Stimulated activated CD8-positive, alpha-beta memory T cell treated with anti-CD3 and anti-CD28 coated beads, Interleukin-12 subunit alpha, Interleukin-12 subunit beta, amount 100 ng/mL, for 4 hours (primary cell): ENCODE data around the gene MDFI.
"Not testable (repeated sequence)": the region's sequence is repeated elsewhere in the genome, so short reads cannot be mapped to it uniquely, and the experiment has no call there.

ENCODE experiments used
- DNase-seq: peaks from one replicate; pipeline ENCODE4 v3.0.0-alpha.2; 2020; ENCODE audit warnings: low read depth

Gene MDFI

DNA sequence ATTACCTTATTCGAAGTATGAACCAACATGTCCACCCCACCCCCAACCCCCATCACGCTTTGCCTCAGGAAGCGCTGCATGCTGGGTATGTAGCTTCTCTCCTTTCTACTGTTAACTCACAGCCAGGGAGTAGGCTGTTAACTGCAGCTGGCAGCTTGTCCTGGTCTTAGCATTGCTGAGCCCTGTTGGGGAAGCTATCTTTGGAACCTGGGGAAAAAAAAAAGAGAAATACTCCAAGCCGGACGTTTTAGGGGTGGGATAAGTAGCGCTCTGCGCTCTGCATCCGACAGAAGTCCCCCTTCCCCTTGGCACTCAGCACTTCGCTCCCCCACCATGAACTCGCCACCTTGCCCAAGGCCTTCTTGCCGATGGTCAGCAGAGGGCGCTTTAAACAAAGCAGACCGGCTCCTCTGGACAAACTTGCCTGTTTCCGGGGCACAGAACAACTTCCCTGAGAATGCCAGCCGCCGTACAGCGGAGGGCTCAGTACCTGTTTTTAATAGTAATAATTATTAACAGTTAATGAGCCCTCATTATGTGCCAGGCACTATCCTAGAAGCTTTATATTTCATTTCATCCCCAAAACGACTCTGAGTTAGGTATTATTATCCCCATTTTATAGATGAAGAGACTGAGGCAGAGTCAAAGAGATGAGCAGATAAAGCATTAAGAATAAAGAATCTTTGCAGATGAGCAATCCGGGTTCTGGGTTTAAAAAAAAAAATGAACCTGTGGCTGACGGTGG, 35.2 kb upstream of the MDFI start:
- peak; percentile 39 for DNase-seq

GRCh38 chr6:41604006-41604405, 34.3 kb upstream of the MDFI start:
- DNase-seq = no peak

DNA sequence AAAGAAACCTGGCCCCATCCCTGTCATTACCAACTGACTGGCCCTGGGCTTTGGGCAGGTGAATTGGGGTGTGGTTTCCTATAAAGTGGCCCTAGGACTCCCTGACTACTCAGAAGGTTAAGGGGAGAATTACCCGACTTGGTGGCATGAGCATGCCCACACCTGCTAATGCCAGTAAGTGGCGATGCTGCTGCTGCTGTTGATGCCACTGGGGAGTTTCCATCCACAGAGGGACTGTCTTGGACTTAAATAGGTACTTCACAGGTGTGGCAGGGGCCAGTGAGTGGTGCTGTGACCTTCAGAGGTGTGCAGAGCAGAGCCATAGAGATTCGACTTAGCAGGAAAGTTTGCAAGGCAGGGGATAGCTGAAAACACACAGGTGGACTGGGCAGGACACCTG, 32.6 kb upstream of the MDFI start:
- no peak for DNase-seq

DNA sequence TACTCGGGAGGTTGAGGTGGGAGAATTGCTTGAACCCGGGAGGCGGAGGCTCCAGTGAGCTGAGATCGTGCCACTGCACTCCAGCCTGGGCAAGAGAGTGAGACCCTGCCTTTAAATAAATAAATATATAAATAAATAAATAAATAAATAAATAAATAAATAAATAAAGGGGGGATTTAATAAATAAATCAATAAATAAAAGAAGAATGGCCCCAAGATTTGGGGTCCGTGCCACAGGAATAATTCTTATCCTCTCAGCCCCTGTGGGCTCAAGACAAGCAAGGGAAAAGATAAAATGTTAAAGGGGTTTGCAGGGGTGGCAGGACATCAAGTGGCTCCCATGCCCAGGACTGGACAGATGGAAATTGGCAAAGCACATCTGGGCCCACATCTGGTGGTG, 31.2 kb upstream of the MDFI start:
- DNase-seq = no peak

- no peak for DNase-seq
These were observed 30.5 kb upstream of the MDFI start for GRCh38 chr6:41607736-41608135.

DNA sequence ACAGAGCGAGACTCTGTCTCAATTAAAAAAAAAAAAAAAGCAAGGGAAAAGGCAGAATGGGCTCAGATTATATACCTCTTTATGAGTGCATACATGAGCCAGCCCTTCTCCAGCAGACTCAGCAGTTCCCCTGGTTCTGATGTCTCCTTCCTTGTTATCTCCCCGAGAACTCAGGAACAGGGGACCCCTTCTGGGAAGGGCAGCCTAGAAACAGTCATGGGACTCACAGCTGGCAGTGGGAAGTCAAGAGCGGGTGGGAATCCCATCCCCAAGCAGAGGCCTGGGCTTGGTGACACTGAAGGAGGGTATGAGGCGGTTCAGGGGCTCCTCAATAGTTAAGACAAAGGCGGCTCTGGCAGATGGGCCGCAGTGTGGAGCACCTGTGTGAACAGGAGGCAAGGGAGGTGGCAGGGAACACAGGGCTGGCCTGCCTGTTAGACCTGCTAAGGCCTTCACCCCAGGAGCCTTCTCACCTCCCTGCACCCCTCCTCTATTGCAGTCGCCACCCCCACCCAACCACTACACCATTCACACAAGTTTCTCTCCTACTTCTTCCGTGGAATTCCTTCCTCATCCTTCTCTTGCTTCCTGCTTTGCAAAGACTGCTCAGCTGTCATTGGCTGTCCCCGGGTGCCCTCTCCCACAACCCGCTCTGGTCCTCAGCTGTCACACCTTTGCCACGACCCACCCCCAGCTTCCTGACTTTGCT, 29.7 kb upstream of the MDFI start:
- DNase-seq = no peak

DNA sequence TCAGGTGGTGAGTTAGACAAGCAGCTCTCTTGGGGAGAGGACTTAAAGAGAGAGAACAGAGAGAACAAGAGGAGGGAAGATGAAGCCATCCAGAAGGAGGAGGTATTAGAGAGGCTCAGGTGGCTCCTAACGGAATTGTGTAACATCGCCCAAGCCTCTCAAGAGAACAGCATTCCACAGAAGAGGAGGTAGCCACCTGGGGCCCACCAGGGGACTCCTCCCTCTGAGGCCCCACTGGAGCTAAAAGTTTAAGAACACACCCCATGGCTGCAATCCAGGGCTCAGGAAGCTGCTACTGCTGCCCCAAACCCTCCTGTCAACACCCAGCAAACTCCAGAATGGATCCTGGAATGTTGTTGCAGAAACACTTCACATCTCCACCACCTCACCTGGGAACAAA, 23.6 kb upstream of the MDFI start:
- DNase-seq = no peak

- no peak for DNase-seq
These were observed 23.0 kb upstream of the MDFI start for GRCh38 chr6:41615311-41615710.

- DNase-seq = no peak
These were observed 19.7 kb upstream of the MDFI start for GRCh38 chr6:41618598-41618997.

DNA sequence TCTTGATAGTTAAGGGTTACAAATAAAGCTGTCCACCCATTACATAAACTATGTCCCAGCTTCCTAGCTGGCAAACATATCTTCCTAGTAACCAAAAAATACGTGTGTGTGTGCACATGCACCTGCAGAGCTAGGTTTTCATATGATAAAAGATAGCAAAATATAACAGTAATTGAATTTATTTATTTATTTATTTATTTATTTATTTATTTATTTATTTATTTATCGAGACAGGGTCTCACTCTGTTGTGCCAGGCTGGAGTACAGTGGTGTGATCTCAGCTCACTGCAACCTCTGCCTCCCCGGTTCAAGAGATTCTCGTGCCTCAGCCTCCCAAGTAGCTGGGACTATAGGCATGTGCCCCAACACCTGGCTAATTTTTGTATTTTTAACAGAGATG, 19.1 kb upstream of the MDFI start:
- not testable (repeated sequence) for DNase-seq

GRCh38 chr6:41621367-41621766, 16.9 kb upstream of the MDFI start:
- no peak for DNase-seq

GRCh38 chr6:41621802-41622201, 16.5 kb upstream of the MDFI start:
- DNase-seq = no peak

- no peak for DNase-seq
These were observed 15.9 kb upstream of the MDFI start for GRCh38 chr6:41622206-41622988.

DNA sequence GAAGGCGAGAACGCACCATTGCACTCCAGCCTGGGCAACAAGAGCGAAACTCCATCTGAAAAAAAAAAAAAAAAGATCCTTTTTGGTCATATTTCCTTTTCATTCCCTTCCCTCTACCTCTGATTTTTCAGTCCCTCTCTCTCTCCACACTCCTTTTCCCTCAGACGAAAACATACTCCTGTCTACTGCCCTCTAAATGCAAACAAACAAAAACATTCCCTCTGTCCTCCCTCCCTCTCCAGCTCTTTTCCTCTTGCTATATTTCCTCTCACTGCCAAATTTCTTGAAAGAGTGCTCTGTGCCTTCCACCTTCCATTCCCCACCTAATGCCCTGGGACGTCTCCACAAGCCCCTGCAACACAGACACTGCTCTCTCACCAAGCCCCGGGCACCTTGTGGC, 14.9 kb upstream of the MDFI start:
- no peak for DNase-seq

- DNase-seq = no peak
These were observed 13.5 kb upstream of the MDFI start for GRCh38 chr6:41624621-41625380.

- no peak for DNase-seq
These were observed 12.8 kb upstream of the MDFI start for GRCh38 chr6:41625442-41625841.

GRCh38 chr6:41626022-41626421, 12.2 kb upstream of the MDFI start:
- DNase-seq = no peak

DNA sequence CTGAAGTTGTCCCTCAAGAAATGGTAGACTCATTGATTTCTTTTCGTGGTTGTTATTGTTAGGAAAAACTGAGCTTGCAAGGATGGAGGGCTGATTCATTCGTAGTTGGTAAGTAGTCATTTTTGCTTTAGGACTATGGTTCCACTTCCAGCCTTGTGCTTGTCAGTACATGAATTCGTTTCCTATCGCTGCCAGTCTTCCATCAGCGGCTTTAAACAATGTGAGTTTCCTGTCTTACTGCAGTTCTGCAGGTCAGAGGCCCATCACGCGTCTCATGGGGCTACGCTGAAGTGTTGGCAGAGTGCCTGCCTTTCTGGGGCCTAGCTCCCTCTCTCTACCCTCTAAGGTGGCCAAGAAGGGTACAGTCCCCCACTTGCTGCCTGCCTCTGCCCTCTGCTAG, 11.4 kb upstream of the MDFI start:
- DNase-seq = no peak

GRCh38 chr6:41629128-41629527, 9.1 kb upstream of the MDFI start:
- DNase-seq = no peak

DNA sequence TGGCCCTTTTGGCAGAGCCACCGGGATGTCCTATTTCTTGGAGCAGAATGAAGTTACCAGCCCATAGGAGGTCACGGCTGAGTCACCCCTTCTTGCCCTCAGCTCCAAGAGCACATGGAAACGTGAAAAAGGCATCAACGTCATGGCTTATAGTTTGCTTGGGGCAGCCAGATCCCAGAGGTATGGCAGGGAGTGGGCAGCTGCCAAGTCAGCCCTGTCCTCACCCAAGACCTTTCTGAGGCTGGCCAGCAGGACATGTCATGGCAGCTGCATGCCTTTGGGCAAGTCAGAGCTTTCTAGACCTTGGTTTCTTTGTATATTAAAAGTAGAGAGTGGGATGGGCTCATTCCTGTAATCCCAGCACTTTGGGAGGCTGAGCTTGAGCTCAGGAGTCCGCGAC, 8.2 kb upstream of the MDFI start:
- no peak for DNase-seq

DNA sequence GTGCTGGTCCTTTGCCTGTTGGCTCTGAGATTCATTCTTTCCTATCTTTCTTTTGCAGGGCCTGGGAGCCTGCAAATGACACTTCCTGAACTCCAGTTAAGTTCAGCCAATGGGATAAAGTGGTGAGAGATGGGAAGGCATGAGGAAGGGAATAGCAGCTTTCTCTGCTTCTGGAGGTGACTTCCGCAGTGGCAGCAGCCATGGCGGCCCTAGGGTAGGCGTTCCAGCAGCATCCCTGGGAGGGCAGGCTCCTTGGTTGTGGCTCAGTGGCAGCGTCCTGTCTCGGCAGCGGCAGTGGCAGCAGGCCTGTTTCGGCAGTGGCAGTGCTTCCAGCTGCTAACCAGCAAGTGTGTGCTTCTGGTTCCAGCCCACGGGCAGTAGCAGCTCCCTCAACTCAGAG, 7.3 kb upstream of the MDFI start:
- no peak for DNase-seq

DNA sequence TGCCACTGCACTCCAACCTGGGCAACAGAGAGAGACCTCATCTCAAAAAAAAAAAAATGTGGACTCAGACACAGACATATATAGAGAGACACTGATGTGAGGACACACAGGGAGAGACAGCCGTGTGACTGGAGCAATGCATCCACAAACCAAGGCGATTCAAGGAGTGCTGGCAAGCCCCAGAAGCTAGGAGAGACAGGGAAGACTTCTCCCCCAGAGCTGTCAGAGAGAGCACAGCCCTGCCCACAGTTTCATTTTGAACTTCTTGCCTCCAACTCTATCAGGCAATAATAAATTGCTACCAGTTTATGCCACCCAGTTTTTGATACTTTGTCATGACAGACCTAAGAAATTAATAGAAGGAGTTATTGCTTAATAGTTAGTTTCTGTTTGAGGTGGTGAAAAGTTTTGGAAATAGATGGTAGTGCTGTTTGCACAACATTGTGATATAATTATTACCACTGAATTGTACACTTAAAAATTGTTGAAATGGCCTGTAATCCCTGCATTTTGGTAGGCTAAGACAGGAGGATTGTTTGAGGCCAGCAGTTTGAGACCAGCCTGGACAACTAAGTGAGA, 5.1 kb upstream of the MDFI start:
- DNase-seq = no peak
